HG03108 (cell line): ENCODE results near the gene TNIK.
A peak's percentile ranks its signal among the peaks of the same experiment; 100 is the strongest.

ENCODE experiments used
- ATAC-seq: cut with Tn5 transposase; IDR thresholded peaks from one replicate; pipeline ENCODE4 v1.9.1; 2021; ENCODE audit warnings: moderate library complexity; ENCODE audit not compliant: unreplicated experiment

TNIK gene

DNA sequence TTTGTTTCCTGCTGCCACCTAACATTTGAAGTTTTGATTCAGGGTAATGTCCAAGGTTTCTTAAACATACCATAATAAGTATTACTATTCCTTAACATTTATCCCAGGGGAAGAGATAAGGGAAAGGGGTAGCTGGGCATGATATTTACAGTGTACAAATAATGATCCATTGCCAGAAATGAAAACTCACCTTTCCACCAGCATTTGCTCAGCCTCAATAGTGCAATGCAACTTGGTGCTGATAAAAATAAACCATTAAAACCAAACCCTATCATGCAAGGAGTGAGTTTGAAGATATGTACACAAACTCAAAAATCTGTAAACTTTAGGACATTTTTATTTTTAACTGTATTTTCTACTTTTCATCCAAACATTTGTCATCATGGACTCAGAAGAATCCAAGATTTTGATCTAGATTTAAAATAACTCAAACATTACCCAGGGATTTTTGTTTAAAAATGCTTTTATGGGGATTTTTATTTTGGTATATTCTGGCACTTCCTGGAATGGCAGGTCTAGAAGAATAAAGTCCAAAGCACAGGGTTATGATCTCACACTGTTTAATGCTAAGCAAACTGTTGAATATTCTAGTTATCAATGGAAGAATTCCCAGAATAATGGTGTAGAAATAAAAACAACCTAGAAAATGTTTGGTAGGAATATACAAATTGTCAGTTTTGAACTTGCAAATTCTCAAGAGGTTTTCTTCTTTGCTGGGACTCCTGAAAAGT lies 401.2 kb downstream of the TNIK start:
- no peak for ATAC-seq

DNA sequence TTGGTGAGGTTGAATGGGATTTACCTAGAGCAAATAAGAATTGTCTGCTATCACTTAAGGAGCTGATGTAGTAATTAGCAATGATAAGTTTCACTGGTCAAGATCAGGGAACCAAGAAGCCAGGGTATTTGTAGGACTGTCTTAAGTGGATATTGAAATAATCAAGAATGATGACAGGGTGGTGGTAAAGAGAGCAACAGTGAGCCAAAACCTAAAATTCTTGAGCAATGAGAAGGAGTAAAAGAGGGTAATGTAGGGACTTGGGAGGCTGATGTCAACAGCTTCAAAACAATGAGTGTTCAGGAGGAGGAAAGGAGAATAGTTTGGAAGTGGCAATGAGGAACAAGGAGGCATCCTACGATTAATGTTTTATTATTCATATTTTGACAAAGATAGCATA lies 402.1 kb downstream of the TNIK start:
- no peak for ATAC-seq

DNA sequence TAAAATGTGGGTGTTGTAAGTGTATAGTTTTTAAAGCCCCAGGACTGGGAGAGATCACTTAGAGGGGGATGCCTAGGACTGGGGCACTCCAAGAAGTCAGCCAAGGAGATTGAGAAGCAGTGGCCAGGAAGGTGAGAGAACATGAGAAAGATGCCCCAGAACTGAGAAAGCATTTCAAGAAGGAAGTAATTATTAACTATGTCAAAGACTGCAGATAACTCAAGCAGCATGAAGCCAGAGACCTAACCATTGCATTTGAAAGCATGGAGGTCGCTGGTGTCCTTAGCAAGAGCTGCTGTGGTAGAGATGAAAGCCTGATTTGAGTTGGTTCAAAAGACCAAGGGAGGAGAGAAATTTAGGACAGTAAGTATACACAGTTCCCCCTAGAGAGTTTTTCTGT lies 403.1 kb downstream of the TNIK start:
- no peak for ATAC-seq

DNA sequence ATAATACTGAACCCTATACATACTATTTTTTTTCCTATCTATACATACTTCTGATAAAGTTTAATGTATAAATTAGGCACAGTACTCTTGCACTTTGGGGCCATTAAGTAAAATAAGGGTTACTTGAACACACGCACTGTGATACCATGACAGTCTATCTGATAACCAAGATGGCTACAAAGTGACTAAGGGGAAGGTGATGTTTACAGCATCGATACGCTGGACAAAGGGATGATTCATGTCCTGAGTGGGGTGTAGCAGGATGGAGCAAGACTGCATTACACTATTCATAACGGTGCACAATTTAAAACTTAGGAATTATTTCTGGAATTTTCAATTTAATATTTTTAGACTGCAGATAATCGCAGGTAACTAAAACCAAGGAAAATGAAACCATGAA lies 403.7 kb downstream of the TNIK start:
- no peak for ATAC-seq

DNA sequence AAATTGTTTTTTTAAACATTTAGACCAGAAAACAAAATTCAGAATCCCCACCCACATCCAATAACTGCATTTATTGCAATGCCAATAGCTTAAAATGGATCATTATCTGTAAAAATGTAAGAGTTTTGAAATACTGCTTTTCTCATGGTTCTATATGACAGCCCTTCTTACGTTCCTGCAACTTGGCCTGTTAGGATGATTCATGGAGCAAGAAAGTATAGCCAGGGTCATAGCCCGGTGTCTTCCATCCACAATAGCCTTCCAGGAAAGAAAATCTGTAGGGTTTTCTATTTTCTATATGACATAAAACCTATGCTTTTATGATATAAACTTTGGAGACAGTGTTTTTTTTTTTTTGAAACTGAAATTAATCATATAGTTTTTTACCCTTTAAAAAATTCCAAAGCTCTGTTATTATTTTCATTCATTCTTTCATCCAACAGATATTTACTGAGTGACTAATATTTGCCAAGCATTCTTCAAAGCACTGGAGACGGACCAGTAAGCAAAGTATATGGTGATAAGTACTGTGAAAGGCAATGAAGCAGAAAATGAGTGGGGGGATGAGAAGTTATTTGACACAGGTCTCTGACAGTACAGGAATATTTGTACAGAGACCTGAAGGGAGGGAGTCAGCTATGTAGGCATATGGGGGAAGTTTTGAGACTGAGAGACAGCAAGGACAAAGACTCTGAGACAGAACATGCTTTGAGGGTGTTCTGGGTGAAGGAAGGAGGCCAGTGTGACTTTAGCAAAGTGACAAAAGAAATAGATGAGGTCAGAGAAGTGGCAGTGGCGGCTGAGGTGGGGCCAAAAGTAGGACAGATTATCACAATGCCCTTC lies 404.6 kb downstream of the TNIK start:
- ATAC-seq = no peak

DNA sequence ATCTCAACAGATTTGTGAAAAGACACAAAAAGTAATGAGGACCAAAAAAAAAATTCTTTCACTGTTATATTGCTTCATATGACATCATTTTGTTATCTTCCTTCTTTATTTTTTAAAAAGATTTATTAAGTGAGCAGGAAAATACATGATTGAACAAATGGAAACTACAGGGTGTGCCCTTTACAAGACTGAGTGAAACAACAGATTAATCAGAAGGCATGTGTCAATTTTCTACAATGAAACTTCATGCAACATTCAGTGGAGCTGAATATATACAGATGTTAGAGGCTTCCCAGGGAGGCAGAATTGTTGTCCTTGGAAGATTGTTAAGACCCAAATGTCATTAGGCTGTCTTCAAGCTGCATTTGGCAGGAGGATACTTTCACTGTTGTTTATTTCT lies 405.3 kb downstream of the TNIK start:
- no peak for ATAC-seq

DNA sequence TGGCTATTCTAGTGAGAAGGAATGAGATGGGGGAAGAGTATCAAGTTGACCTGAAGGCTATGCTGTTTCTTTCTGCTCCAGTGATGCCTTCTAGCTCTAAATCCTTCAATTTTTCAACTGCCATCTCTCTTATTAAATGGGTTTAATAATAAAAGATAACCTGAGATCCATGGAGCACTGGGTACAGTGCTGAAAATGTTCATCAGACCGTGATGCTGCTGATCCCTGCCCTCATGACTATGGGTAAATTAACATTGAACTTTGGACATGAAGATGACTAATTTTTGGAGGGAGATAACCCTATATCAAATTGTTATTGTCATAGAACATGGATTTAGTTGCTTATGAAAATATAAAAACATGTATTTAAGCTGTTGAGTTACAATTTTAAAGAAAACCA lies 406.0 kb downstream of the TNIK start:
- no peak for ATAC-seq

DNA sequence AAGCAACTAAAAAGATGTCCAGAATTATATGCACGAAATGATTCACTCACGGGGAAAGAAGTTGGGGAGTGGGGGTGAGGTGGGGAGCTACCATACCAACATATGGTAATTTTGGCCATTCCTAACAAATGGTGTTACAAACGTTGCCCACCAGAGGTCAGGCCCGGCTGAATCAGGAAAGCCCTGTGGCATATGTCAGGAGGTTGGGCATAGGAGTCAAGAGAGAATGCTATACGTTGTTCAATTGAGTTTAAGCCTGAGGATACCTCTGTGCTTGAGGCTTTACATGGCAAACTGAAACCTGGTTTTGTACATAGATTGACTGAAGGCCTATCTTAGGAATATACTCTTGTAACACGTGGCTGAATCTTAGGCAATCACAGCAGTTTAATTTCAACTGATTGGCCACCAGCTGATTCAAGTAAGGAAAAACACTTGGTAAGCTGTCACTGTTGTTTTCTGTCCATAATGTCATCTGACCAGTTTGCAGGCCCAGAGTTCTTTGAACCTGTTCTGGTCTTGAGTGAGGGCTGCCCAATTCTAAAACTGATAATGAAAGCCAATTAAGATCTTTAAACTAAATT lies 410.3 kb downstream of the TNIK start:
- peak; percentile 92 for ATAC-seq

DNA sequence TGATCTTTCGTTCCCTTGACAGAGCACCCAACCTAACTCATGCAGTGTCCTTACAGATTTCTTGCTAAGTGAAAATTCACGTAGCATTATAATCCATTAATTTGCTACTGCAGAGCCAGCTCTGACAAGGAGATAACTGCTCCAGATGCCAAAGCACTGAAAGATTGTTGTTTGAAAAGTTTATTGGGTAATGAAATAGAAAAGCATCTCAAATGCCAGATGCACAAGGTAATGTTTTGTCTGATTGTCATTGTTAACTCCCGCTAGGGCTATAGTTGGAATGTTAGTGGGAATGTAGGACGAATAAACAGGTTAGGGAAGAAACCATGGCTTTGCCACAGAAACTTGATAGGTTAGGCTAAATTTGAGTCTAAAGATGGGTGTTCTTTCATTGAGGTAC lies 413.4 kb downstream of the TNIK start:
- no peak for ATAC-seq

DNA sequence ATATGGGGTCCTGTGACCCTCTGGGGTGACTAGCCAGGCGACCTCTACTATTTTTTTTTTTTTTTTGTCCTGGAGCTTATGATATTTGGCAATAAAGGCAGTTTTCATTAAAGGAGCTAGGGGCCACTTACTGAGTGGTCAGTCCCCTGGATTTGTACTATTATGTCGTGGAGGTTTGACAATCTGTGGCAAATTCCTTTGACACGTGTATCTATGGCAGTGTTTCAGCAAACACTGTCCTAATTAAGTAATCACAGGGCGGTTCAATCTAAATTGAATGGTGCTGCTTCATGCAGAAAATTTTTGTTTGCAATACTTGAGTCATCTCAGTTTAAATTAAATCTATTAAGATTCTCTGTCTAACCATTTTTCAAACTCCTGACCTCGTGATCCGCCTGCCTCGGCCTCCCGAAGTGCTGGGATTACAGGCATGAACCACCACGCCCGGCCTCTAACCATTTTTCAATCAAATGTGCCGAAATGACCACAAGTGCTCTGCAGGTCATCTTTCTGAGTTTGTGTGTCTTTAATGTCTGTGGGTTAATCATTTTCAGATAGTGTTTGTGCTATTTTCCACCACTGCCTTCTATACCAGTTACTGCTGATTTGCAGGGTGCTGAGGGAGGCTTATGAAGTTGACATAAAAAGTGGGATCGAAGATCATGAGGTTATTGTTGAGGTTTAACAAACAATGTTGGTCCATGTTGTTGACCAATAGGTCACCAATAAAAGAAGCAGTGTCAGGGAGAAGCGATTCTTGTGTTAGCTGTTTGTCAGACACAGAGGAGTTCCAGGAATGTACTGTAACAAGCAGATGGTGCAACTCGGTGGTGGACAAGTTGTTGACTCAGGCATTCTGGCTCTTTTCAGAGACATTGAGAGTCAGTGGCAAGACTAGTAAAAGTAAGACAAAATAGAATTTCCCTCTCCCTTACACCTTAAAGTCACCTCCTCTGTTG lies 415.1 kb downstream of the TNIK start:
- ATAC-seq = no peak

DNA sequence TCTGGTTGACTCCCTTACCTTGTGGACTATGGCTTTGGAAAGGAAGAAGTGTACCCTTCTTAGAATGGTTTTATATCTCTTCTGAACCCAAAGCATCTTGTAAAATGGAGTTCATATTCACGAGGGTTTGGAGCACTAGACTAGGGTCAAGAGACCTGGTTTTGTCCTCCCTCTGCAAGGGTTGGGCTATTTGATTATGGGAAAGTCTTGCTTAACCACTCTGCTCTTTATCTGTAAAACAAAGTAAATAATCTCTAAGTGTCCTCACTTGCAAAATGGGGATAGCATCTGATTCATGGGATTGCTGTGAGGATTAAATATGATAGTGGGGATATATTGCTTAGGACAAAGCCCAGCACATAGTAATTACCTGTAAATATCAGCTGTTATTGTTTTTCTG lies 415.8 kb downstream of the TNIK start:
- ATAC-seq = no peak

DNA sequence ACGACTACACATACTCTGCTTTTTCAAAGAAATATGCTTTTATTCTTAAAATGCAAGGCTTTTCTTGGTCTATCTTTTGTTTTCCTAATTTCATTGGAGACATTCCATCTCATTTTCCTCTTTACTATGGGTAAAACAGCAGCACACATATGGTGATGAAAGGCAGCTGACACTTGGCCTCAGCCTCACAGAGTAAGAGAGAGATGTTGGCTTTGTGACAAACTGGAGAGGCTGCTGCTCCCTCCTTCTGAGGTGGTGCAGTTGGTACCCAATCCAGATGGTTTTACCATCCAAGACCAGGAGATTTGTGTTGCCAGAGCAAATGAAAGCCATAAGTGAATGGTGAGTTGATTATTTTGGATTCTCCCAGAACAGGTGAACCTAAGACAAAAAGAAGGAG lies 420.5 kb downstream of the TNIK start:
- ATAC-seq = no peak

DNA sequence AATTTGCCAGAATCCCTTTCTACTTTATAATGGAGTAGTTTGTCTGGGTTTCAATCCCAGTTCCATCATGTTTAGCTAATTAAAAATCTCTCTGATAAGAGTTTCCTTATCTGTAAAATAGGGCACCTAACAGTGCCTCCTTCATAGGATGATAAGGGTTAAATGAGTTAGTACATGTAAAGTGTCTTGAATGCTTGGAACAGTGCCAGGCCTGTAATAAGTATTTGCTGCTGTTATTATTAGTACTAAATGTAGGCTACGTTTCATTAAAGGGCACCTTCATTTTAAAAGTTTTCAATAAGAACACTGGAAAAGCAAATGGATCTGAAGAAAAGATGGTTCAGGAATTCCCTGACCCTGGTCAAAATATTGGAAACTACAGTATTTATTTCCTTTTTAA lies 421.9 kb downstream of the TNIK start:
- no peak for ATAC-seq

DNA sequence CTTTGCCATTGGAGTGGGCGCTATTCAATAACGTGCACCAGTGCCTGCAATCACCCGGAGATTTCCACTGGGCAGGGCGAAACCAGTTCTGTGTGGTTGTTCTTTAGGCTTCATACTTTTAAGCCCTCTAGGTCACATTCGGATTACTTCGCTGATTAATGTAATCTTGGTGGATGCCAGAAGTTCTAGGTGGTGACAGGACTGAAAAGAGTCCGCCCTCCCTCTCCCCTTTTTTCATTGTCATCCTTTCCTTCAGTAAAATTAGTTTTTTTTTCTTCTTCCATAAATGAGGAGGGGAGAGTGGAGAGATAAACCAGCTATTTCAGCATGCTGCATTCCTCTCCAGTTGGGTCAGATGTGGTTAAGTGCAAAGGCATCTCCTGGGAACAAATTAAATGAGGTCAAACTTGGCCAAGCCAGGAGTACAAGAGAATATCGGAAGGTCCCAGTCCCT lies 431.4 kb downstream of the TNIK start:
- no peak for ATAC-seq

DNA sequence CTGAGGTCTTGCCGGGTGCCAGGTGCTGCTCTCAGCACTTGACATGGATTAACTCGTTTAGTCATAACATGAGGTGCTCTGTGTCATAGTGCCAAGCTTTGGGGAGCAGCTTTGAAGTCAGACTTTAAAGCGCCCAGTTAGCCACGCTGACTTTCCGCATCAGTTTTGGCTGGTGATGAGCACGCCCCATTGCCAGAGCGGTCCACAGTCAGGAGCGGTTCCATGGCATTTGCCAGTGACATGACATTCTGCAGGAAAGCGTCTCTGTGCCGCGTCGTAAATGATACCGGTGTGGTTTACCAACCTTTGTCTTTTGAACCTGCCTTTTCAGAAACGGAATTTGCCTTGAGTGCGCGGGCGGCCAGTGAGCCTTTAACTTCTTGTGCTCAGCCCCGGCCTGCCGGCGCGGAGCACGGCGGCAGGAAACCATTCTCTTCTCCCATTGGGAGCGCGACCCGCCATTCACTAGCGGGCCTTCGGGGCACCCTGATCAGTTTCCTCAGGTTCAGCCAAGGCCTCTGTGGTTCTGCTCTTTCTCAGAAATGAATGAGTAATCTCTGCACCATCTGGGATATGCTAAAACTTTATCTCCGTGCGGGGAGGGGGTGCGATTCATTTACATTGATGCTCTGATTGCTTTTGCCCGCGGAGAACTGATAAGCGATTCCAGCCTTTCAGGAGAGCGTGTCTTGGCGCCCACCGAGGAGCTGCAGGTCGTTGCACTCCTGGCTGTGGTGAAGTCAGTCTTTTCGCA lies 432.0 kb downstream of the TNIK start:
- peak; percentile 51 for ATAC-seq

DNA sequence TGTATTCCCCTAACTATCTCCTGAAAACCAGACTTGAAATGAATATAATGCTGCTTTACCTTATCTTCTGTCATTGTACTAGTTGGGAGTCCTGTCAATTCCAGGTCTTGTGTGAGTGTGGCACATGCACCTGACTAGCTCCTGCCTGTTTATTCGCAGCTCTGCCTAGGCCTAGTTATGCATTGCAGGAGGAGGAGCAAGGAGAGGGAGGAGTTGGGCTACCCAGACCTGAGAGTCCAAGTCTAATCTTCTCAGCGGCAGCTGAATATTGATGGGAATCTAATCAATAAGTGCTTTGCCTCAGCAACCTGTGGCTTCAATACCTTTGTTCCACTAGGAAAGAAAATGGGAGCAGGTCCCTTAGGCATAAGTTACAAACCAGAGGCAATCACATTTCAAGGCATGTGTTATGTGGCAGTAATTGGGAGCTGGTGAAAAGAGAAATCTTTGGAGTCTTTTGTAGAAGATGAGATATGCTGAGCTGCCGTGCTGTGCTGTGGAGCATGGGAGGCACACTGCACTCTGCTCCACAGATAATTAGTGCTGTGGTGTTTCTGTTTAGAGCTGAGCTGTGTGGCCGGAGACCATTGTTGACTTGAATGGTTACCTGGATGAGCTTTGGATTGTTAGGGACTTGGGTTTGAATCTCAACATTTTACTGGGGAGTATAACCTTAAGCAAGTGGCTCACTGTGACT lies 433.5 kb downstream of the TNIK start, which contains the start of gene SLC2A2:
SLC2A2 (minus strand) TSS at position 124 of the 697 bp plus-strand sequence; CDS start at position 74, 50 bp downstream.
- ATAC-seq = no peak

DNA sequence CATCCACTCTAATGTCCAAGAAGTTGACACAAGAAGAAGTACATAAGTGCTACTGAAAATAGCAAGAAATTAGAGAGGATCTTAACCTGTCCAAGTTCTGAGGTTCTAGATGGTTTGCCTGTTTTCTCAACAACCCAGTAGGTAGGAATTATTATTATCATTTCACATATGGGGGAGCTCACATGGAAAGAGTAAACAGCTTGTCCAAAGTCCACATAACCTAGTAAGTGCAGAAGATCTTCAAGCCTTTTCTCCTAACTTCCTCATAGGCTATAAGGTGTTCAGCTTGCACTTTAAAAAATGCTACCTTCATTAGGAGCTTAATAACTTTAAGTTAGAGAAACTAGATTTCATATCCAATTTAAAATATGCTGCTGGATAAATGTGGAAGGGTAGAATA lies 436.6 kb downstream of the TNIK start:
- no peak for ATAC-seq

DNA sequence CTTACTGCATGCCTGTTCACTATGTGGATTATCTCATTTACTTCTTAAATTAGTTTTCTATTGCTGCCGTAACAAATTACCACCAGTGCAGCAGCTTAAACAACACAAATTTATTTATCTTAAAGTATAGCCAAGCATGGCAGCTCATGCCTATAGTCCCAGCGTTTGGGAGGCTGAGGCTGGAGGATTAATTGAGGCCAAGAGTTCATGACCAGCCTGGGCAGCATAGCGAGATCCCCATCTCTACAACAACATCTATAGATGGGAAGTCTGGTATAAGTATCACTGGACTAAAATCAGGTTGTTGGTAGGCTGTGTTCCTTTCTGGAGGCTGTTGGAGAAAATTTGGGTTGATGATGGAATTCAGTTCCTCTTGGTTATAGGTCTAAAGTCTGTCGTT lies 438.8 kb downstream of the TNIK start:
- ATAC-seq = no peak

DNA sequence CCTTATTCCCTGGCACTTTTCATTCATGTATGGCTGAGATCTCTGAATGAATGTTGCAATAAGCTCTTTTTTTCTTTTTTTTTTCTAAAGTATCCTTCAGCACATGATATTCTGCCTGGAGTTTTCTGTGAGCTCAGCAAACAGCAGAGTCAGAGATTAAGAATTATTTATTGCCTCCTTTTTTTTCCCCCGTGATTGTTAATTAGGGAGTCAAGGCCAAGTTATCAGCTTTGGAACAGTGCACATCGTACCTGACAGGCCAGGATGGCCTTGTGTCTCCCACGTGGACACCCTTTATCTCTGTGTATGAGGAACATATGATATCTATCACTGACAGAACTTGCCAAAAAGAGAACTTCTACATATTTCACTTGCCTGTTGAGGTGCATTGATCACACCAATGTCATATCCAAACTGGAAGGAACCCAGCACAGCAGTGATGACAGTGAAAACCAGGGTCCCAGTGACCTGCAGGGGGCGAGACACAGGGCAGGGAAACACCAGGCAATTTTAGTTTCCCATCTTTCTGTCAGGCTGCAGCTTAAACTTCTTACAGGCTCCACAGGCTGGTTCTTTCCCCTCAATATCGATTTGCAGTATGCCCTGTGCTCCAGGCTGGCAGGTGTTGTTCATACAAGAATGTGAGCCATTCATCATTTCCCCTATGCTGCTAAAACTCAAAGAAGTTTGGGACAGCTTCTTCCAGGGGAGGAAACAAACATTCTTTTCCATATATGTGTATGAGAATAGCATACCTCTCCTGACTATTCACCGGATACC lies 441.9 kb downstream of the TNIK start:
- no peak for ATAC-seq
